NCI-H526 treated with DMSO at 0.1 percent for 48 hours (cell line): ENCODE data around the gene C20orf96.
A peak's percentile ranks its signal among the peaks of the same experiment; 100 is the strongest.
"Not testable (repeated sequence)": the region's sequence is repeated elsewhere in the genome, so short reads cannot be mapped to it uniquely, and the experiment has no call there.

Source experiments
- DNase-seq: peaks from one replicate; lab custom pipeline; 2025; lab: John Stamatoyannopoulos, UW

The C20orf96 gene

DNA sequence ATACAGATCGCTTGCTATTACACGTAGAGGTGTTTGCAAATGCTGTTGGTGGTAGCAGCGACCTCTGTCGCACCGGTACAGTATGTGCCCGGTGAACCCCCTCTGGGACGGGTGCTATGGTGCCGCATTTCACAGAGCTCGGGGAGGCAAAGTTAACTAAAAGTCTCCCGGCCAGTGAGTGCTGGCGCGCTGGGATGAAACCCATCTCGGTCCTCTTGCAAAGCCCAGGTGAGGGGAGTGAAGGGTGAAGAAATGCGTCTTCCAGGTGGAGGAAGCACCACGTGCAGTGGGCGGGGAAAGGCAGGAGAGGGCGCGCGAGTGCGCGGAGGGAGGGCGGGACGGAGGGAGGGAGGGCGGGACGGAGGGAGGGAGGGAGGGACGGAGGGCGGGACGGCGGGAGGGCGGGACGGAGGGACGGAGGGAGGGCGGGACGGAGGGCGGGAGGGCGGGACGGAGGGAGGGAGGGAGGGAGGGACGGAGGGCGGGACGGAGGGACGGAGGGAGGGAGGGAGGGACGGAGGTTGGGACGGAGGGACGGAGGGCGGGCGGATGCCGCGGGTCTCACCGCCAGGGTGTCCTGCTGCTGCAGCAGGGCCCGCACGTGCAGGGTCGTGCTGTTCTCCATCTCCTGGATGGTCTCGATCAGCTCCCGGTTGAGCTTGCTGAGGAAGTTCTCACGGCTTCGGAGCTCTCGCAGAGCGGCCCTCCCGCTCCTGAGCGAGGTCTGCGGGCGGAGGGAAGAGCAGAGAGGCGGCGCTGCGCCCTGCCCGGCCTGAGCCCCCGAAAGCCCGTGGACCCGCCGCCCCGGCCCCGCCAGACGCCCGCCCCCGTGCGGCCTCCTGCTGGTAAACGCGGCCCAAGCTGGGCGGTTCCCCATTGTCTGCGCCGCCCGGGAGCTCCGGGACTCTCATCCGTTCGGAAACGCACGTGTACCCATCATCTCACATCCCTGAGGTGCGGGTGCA lies 11.7 kb downstream of the C20orf96 start:
- no peak for DNase-seq

DNA sequence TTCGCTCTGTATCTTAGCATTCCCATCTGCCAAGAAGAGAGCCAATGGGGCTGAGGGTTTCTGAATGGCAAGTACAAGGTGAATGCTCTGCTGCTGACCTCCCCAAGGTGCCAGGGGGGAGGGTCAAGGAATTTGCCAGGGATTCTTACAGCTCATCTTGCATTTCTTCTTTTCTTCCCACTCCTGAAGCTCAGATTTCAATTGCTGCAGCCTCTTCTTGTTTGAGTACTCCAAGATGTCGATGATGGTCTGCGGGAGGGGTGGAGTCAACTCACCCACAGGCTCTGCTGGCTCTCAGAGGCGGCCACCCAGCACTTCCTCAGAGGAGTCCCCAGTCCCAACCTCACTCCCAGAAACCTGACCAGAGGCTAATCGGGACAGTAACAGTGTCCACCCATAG lies 12.4 kb downstream of the C20orf96 start:
- DNase-seq: no peak

DNA sequence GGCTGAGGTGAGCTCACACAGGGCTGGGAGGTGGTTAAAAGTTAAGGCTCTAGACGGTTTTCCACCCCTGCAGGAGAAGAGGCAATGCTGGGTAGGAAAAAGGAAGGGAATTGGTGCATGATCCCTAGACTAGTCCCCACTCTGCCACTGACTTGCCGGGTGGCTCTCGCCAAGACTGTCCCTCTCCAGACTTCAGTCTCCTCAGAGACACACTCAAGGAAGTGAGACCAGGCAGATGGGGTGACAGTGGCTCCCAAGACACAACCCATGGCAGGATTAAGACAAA lies 13.1 kb downstream of the C20orf96 start:
- no peak for DNase-seq

DNA sequence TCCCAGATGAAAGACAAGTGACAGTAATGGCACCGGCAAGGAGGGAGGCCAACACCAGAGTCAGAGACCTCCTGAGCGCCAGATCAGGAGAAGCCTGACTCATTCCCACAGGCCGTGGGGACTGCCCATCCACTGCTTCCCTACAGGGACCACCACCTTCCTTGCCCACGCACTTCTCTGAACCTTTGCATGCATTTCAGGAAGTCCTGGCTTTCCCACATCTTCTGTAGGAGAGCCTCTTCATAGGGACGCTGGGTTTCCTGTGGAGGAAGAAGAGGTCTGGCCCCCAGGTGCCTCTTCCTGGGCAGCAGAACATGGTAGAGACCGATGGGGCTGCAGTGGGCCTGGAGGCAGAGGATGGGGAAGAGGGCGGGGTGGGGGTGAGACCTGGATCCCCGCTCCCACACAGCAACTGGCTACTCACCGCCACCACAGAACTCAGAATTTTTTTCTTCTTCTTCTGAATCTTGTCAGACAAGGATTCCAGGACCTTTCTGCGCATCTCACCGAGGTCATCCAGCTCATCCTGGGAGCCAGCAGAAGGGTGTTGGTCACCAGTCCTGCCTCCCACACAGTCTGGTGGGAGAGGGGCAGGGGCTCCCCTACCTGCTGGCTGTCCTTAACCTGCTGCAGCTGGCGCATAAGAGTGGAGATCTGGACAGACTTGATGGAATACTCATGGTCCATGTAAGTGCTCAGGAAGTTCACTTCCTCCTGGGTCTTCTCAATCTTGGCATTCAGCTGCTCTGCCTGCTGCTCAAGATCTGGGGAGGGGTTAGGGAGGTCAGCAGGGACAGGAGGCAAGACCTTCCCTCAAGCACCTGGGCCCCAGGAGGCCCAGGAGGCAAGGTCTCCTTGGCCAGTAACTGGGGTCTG lies 13.7 kb downstream of the C20orf96 start:
- DNase-seq: no peak

DNA sequence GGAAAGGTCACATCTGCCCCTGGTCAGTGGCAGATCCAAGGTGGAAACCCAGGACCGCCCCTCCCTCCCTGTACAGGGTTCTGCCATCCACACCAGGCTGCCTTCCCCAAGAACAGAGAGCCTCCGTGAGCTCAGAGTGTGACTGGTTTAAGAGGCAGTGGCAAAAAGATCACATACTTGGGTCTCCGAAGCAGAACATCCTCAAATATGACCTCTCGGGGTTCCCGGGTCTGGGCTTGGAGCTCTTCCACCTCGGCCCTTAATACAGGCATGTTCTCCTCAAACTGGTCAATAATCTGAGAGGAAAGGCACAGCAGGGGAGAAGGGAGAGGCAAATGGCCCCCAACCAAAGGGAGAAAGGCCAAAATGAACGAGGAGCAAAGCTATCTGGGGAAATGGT lies 14.8 kb downstream of the C20orf96 start:
- DNase-seq: no peak

DNA sequence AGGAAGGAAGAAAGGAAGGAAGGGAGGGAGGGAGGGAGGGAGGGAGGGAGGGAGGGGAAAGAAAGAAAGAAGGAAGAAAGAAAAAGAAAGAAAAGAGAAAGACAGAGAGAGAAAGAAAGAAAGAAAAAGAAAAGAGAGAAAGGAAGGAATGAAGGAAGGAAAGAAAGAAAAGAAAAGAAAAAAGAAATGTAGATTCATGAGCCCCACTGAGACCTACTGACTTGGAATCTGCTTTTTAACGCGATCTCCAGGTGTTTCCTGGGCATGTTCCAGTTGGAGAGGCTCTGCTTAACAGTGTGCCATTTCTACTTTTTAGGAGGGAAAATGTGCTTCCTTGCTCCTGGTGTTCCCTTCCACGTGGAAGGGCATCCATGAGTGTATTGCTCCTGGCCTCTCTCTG lies 16.7 kb downstream of the C20orf96 start:
- no peak for DNase-seq

DNA sequence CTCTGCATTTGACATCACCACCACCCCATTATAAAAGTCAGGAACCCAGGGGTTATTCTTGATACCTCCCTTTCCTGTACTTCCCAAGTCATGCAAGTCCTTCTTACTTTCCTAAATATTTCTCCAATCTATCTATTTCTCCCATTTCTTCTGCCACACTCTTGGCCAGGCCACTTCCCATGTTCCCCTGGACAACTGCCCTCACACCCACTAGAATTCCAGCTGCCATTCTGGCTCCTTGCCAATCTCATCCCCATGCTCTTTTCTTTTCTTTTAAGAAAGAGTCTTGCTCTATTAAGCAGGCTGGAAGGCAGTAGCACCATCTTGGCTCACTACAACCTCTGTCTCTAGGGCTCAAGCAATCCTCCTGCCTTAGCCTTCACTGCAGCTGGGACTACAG lies 17.8 kb downstream of the C20orf96 start:
- no peak for DNase-seq

DNA sequence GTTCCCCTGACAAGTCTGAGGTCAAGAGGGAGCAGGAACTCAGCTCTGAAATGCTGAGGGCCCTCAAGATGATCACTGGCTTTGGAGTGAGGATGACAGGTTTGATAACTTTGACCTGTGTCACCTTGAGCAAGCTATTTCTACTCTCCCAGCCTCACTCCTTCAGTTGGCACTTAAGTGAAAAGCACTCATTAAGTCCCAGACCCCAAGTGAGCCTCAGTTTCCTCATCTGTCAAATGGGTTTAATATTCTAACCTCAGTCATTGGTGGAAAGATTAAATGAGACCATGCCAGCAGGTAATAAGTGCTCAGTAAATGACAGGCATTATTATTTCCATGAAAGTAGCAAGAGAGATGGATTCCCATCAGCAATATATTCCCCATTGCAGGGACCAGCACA lies 19.0 kb downstream of the C20orf96 start:
- no peak for DNase-seq

DNA sequence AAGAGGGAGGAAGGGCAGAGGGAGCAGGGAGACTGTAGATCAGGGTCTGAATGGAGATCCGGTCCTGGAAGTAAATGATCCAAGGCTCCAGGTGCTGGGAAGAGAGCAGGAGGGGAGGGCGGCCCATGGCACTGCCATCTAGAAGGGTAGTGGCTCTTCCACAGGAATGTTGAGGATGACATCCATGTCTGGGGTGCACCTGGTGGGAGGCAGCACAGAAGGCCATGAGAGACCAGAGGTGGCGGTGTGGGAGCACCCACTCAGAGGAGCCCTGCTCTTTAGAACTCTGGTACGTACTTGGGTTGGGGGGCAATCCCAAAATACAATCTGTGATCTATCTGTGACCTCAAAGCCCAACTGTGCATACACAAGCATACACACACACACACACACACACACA lies 19.5 kb downstream of the C20orf96 start:
- DNase-seq: no peak

DNA sequence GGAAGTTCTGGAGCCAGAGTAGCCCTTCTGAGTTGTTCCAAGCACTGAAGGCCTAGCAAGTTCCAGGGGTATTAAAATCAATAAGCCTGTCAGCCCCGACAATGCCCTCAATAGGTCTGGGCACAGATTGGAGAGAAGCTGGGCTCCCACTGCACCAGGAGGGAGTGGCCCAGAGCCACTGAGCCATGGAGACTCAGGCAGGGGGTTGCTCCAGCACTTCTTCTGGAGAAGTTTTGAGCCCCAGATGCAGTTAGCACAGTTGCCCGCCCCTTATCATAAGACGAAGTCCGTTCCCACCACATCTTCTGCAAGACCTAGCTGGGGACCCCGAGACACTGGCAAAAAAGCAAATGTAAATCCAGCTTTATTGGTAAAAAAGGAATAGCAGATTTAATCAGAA lies 20.0 kb downstream of the C20orf96 start:
- DNase-seq: no peak

DNA sequence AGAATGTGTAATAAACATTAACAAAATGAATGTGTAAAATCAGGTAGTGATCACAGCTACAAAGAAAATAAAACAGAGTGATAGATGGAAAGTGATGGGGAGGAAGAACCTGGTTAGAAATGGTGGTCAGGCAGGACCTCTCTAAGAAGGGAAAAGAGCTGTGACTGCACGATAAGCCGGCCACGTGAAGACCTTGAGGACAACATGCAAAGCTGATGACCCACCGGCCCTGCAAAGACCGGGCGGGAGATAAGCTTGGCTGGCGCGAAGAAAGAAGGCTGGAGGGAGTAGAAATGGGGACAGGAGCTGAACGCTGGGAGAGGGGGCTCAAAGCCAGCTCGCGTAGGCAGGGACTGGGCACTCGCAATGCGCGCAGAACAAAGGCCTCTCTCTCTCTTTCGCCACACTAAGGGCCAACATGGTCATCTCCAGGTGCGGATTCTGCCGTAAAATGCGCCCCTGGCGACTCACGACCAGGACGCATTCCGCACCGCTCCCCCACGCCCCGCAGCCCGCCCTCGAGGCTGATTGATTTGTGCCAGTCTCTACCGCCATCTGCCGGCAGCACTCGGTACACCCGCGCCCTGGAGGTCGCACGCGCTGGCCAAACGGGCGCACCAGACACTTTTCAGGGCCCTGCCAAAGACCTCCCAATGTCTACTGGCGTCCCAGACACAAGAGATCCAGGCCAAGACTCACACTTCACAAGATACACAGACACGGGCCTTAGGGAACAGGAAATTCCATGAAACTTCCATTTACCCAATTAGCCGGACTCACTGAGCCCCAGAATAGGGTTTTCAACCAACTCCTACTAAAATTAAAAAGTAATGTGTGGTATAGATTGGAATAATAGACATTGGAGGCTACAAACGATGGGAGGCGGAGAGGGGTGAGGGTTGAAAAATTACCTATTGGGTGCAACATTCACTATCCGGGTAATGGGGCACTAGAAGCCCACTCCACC lies 23.7 kb downstream of the C20orf96 start:
- DNase-seq: peak; percentile 77

DNA sequence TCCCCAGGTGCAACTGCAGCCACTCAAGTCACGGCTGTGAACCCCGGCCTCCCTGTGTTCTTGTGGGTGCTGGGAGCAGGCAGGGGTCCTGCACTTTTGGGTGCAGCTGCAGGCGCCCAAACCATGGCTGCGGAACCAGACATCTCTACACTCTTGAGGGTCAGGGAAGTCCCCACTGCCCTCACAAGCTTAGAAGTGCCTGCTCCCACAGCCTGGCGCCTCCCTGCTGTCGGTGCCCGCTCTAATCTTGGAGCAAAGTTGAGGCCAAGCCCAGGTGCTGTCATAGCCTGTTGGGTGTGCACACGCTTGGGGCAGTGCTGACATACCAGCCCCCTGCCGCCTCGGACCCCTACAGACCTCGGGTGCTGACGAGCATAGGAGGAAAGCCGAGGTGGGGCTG lies 26.8 kb downstream of the C20orf96 start:
- DNase-seq: no peak

DNA sequence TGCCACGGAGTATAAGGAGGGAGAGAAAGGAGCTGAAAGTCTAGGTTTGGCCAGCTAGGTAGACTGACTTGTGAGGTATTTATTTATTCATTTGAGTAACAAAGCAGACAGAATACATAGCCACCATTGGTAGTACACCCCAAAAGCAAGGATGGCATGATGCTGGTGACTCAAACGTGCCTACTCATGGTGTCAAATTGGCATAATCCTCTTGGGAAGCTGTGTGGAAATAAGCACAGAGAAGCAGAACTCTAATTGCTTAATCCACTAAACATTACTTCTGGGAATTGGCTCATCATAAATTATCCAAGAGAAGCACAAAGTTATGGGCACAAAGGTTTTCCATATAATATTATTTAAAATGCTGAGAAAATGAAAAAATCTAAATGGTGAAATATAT lies 30.6 kb downstream of the C20orf96 start:
- no peak for DNase-seq

DNA sequence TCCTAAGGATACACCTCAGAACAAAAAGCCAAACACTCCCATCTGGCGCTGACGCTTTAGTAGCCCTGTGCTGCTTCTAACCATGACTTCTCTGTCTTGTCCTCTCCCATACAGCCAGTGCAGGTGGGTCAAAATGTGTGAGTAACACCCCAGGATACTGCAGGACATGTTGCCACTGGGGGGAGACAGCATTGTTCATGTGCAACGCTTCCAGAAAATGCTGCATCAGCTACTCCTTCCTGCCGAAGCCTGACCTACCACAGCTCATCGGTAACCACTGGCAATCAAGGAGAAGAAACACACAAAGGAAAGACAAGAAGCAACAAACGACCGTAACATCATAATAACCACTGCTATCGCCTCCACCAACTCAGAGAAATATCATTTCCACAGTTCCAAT lies 31.6 kb downstream of the C20orf96 start:
- no peak for DNase-seq

DNA sequence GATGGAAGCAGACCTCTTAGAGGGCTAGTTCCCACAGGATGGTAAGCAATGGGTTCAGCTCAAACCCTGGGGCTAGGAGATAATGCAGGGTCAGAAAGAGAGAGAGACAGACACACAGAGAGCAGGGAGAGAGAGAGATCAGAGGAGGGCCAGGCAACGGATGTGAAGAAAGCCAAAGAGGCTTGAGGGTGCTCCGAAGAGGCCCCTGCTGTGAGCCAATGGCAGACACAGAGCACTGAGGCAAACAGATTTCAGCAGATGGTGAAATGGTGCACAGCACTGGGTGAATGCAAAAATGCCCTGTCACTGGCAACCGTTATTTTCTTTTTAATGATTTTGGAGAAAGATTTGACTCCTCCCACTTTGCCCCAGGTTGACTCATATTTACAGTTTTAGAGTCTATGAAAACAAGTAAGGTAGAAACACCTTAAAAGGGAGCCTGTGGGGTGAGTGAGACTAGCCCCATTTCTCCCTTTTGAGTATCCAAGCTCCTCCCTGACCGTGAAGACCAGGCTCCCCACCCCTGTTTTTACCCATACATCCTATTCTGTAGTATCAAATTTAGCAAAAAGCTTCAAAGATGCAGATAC lies 32.2 kb downstream of the C20orf96 start:
- DNase-seq: no peak

DNA sequence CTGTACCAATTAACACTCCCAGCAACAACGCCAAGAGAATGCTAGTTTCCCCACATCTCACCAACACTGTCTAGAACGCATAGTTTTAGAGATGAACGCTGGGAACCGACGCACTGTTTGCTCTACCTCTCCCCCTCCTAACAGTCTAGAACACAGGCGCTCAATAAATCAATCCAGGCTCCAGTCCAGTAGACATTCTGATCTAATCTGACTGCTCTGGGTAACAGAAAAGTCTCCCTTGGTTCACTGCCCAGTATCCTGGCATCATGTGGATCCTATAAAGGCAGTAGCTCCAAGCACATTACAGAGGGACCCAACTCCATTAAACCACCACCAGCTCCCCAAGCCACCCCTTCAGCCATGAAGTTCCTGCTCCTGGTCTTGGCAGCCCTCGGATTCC lies 33.1 kb downstream of the C20orf96 start, which contains the start of gene DEFB132:
Gene DEFB132 (plus strand): TSS at position 306 of the 400 bp plus-strand sequence. CDS start 55 bp downstream, at position 361.
- DNase-seq: no peak

DNA sequence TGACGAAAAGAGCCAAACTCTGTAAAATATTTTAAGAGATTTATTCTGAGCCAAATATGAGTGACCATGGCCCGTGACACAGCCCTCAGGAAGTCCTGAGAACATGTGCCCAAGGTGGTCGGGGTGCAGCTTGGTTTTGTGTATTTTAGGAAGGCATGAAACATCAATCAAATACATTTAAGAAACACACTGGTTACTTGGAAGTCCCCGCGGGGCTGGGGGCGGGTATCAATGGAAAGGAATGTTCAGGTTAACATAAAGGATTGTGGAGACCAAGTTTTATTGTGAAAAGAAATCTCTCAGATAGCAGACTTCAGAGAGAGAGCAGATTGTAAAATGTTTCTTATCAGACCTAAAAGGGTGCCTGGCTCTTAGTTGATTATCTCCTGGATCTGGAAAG lies 37.1 kb downstream of the C20orf96 start:
- DNase-seq: not testable (repeated sequence)

DNA sequence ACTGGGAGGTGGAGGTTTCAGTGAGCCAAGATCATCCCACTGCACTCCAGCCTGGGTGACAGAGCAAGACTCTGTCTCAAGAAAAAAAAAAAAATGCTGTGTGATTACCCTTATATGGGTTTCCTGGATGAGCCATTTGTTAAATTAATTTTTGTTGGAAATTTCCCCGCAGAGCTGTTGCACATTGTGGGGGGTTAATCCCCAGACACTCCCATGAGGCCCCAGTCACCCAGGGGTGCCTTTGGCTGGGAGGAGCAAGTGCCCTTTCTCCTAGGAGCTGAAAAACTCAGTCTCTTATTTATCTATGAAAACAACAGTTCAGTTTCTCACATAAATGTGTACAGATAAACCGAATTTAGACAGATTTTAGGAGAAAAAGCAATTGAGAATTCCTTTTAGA lies 37.7 kb downstream of the C20orf96 start:
- no peak for DNase-seq

DNA sequence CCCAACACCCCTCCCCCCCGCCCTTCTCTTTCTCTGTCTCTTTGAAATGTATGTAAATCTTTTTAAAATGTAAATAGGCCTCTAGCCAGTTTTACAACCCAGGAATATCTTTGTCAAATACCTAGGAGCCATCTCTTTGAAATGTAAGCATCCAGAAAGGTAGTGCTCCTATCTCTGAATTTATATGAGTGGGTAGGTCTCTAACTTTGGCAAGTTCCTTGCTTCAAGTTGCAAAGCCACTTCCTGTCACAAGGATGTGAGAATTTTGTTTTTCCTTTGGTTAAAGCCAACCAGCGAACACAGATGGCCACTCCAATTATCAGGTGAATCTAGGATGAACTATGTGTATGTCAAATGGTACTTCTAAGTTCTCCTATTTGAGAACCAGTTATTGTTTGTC lies 39.2 kb downstream of the C20orf96 start:
- peak; percentile 16 for DNase-seq

DNA sequence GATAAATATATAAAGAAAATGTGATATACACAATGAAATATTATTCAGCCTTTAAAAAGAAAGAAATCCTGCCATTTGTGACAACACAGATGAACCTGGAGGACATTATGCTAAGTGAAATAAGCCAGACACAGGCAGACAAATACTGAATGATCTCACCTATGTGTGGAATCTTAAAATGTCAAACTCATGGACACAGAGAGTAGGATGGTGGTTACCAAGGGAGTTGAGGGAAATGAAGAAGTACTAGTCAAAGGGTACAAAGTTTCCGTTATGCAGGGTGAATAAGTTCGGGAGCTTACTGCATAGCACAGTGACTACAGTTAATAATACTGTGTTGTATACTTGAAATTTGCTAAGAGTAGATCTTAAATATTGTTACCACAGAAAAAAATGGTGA lies 47.6 kb downstream of the C20orf96 start:
- DNase-seq: no peak

DNA sequence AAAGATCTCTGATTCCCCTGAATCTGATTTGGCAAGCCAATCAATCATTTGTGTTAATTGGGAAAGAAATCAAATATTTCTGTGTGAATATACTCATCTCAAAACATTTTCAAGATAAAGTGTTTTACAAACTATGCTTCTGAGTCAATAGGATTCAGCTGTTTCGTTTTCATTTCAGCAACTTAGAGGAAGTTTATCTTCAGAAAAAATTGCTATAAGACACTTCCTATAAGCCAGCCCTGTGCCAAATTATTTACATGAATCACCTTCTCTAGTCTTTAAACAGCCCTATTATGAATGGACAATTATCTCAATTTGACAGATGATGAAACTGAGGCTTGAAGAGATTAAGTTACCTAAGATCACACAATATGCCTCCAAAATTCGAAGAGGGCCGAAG lies 52.6 kb downstream of the C20orf96 start:
- DNase-seq: no peak

DNA sequence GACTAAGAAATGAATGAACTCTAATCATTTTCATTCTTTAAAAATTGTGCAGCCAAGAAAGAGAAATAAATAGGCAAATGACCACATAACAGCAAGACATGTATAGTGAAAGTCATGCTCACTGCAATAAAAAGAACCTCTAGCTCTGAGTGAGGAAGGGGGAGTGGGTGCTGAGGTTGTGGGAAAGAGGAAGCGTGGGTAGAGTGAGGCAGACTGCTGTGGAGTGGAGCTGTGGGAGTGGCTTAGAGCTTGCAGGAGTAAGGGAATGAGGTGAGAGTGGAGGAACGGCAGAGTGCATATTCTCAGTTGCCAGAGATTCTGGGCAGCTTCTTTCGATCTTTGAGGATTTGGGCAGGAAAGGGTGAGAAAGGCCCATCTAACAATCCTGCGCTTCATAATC lies 53.1 kb downstream of the C20orf96 start:
- DNase-seq: no peak
